SU-DHL-6 (cell line): ENCODE data around the gene SMAD6.

Experiments
- H2AFZ ChIP-seq: fragments of 200-600 bp; sonication (generic); 2 replicates; pipeline ENCODE4 v1.6.1; 2014; ENCODE audit warnings: low read depth, mild to moderate bottlenecking, moderate library complexity, mixed read lengths, antibody characterized with exemption, low read length; ENCODE audit not compliant: severe bottlenecking
- H3F3A ChIP-seq: fragments of 200-600 bp; shearing (Covaris generic); 2 replicates; pipeline ENCODE4 v1.6.0; 2016; ENCODE audit warnings: antibody characterized with exemption, mild to moderate bottlenecking; ENCODE audit not compliant: insufficient read depth
- H3K27ac ChIP-seq: fragments of 200-600 bp; sonication (generic); 2 replicates; pipeline ENCODE4 v1.5.1; 2016; ENCODE audit warnings: low read depth, mild to moderate bottlenecking, low read length, moderate library complexity, mixed read lengths
- H3K27me3 ChIP-seq: fragments of 200-600 bp; sonication (generic), shearing (Covaris generic); 2 replicates; pipeline ENCODE4 v1.6.0; 2014; ENCODE audit warnings: mild to moderate bottlenecking, low read length
- H3K36me3 ChIP-seq: fragments of 200-600 bp; sonication (generic); 2 replicates; pipeline ENCODE4 v1.6.1; 2014; ENCODE audit warnings: mild to moderate bottlenecking, low read length, mixed read lengths
- H3K4me2 ChIP-seq: fragments of 300-600, 200-600 bp; shearing (Covaris generic), sonication (generic); 2 replicates; pipeline ENCODE4 v1.6.0; 2014; ENCODE audit warnings: low read length, low read depth, mild to moderate bottlenecking; ENCODE audit not compliant: poor library complexity, severe bottlenecking
- H3K4me3 ChIP-seq: fragments of 200-600 bp; sonication (generic); 2 replicates; pipeline ENCODE4 v1.5.1; 2014; ENCODE audit warnings: antibody characterized with exemption, low read length, mild to moderate bottlenecking, mixed read lengths; ENCODE audit not compliant: insufficient read depth, poor library complexity, severe bottlenecking
- H3K79me2 ChIP-seq: fragments of 200-600 bp; sonication (generic); 2 replicates; pipeline ENCODE4 v1.6.1; 2014; ENCODE audit warnings: mild to moderate bottlenecking, low read length, moderate library complexity; ENCODE audit not compliant: insufficient read depth
- H3K9ac ChIP-seq: fragments of 200-600 bp; sonication (generic); 2 replicates; pipeline ENCODE4 v1.7.0; 2014; ENCODE audit warnings: mild to moderate bottlenecking, low read length
- H3K9me2 ChIP-seq: fragments of 200-600 bp; sonication (generic); replicated peaks from 2 replicates; pipeline ENCODE4 v1.6.1; 2014; ENCODE audit warnings: low read length; ENCODE audit not compliant: insufficient read depth
- H3K9me3 ChIP-seq: fragments of 200-600 bp; sonication (generic); 2 replicates; pipeline ENCODE4 v1.6.1; 2014; ENCODE audit warnings: low read length, mixed read lengths; ENCODE audit not compliant: insufficient read depth
- H4K20me1 ChIP-seq: fragments of 200-600 bp; sonication (generic); 2 replicates; pipeline ENCODE4 v1.6.1; 2014; ENCODE audit warnings: low read depth, mild to moderate bottlenecking, antibody characterized with exemption, low read length, moderate library complexity, mixed read lengths
- CTCF ChIP-seq: fragments of 200-600 bp; sonication (generic); IDR thresholded peaks from one replicate; pipeline ENCODE4 v1.5.1; 2017; ENCODE audit warnings: antibody characterized with exemption, mild to moderate bottlenecking, low read length, moderate library complexity; ENCODE audit not compliant: insufficient read depth, poor library complexity, severe bottlenecking
- EZH2phosphoT487 ChIP-seq: fragments of 200-600 bp; sonication (generic), shearing (Covaris generic); conservative IDR thresholded peaks from 2 replicates; pipeline ENCODE4 v1.6.1; 2018; ENCODE audit warnings: mild to moderate bottlenecking, antibody characterized with exemption, low read length, moderate library complexity, mixed read lengths

Gene SMAD6

GRCh38 chr15:66783314-66783713 lies 81.3 kb downstream of the SMAD6 start:
- H3K4me3 ChIP-seq, result no peak overlapping the region
- no peaks in the 10 kb centered on the region for H3K9me3 ChIP-seq
- TF ChIP-seq EZH2phosphoT487, result no peak
- TF ChIP-seq CTCF, result no peak
- no peak overlapping the region for H3K4me2 ChIP-seq
- H3K9ac ChIP-seq, result no peak overlapping the region
- no peaks in the 10 kb centered on the region for H4K20me1 ChIP-seq
- H3K79me2 ChIP-seq, result no peaks in the 10 kb centered on the region
- no peaks in the 10 kb centered on the region for H3F3A ChIP-seq
- H2AFZ ChIP-seq, result no peak overlapping the region
- no peak overlapping the region for H3K27ac ChIP-seq
- no peaks in the 10 kb centered on the region for H3K27me3 ChIP-seq
- no peaks in the 10 kb centered on the region for H3K9me2 ChIP-seq
- H3K36me3 ChIP-seq, result no peaks in the 10 kb centered on the region

GRCh38 chr15:66783725-66784124 lies 81.7 kb downstream of the SMAD6 start:
- H3K9ac ChIP-seq, result no peak overlapping the region
- H3K27me3 ChIP-seq, result no peaks in the 10 kb centered on the region
- H3K36me3 ChIP-seq, result no peaks in the 10 kb centered on the region
- no peak overlapping the region for H3K27ac ChIP-seq
- H4K20me1 ChIP-seq, result no peaks in the 10 kb centered on the region
- no peaks in the 10 kb centered on the region for H3K79me2 ChIP-seq
- no peaks in the 10 kb centered on the region for H3F3A ChIP-seq
- H3K4me2 ChIP-seq, result no peak overlapping the region
- TF ChIP-seq CTCF, result no peak
- no peak for TF ChIP-seq EZH2phosphoT487
- H2AFZ ChIP-seq, result no peak overlapping the region
- H3K9me2 ChIP-seq, result no peaks in the 10 kb centered on the region
- no peaks in the 10 kb centered on the region for H3K9me3 ChIP-seq
- H3K4me3 ChIP-seq, result no peak overlapping the region

GRCh38 chr15:66784174-66784573 lies 82.1 kb downstream of the SMAD6 start:
- Histone ChIP-seq H3K4me3 (no peak overlapping the region), H2AFZ (no peak overlapping the region), H3K9me2 (no peaks in the 10 kb centered on the region), H3K27me3 (no peaks in the 10 kb centered on the region), H4K20me1 (no peaks in the 10 kb centered on the region), H3K9ac (no peak overlapping the region), H3F3A (no peaks in the 10 kb centered on the region), H3K4me2 (no peak overlapping the region), H3K36me3 (no peaks in the 10 kb centered on the region), H3K9me3 (no peaks in the 10 kb centered on the region), H3K27ac (no peak overlapping the region), H3K79me2 (no peaks in the 10 kb centered on the region)
- TF ChIP-seq CTCF (no peak), EZH2phosphoT487 (no peak)

- no peaks in the 10 kb centered on the region for H4K20me1 ChIP-seq
Observed at GRCh38 chr15:66785637-66786036, 83.6 kb downstream of the SMAD6 start.

More at GRCh38 chr15:66785637-66786036, 83.6 kb downstream of the SMAD6 start:
- no peaks in the 10 kb centered on the region for H3K9me3 ChIP-seq
- H3K4me3 ChIP-seq, result no peak overlapping the region
- no peak overlapping the region for H3K9ac ChIP-seq
- H3K9me2 ChIP-seq, result no peaks in the 10 kb centered on the region
- no peaks in the 10 kb centered on the region for H3K36me3 ChIP-seq
- TF ChIP-seq CTCF, result no peak
- TF ChIP-seq EZH2phosphoT487, result no peak
- H3K27me3 ChIP-seq, result no peaks in the 10 kb centered on the region
- H3K4me2 ChIP-seq, result no peak overlapping the region
- H3K27ac ChIP-seq, result no peak overlapping the region
- H3F3A ChIP-seq, result no peaks in the 10 kb centered on the region
- no peaks in the 10 kb centered on the region for H3K79me2 ChIP-seq
- H2AFZ ChIP-seq, result no peak overlapping the region
